GM12873 (cell line): ENCODE results near the gene MESP2.

Experiments
- CTCF ChIP-seq: IDR thresholded peaks from 2 replicates; pipeline ENCODE4 v1.5.1; 2012; ENCODE audit warnings: low read depth, mild to moderate bottlenecking, moderate library complexity, low read length, control low read depth; ENCODE audit not compliant: insufficient read depth; ENCODE audit errors: missing control alignments

MESP2 gene

GRCh38 chr15:89775815-89776214 lies 317 bp upstream of the MESP2 start:
- TF ChIP-seq CTCF, result no peak

DNA sequence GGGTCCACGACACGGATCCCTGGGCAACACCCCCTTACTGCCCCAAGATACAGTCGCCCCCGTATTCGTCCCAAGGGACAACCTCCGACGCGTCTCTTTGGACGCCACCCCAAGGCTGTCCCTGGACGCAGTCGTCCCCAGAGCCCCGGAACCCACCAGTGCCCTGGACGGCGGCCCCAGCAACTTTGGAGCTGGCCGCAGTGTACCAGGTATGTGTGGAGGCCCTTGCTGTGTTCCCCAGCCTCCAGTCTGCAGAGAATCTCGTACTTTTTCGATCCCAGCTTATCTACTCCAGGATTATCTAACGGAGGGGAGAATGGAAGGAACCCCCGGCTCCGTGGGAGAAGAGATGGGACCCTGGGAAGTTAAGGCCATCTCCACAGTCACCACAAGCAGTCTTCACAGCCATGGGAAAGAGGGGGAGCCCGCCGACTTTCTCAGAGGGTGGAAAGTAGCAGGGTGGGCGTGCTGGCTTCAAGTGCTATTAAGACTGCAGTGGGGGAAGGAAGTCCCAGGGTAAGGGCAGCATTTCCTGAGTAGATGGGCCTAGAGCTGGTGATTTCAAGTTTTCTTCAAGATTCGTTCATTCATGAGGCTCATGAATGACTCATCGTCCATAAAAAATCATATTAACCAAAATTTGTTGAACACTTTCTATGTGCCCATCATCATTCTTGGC lies 1.1 kb downstream of the MESP2 start:
- TF ChIP-seq CTCF, result no peak

- no peak for TF ChIP-seq CTCF
Observed at GRCh38 chr15:89777782-89778380, 1.7 kb downstream of the MESP2 start.

DNA sequence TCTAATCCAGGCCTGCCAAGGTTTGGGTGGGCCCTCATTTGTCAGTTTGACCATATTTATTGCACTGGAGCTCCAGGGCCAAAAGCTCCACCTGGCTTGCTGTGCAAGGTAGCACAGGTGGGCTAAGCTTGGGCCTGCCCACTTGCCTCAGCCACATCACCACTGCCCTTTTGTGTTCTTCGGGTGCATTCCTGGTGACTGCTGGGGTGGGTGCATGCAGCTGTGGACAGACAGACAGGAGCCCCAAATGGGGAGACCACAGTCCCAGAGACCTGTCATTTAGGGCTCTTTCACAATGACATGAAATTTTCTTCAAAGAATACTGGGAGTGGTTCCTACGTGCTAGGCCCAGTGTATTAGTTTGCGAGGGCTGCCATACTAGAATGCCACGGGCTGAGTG lies 2.7 kb downstream of the MESP2 start:
- TF ChIP-seq CTCF, result no peak

GRCh38 chr15:89780601-89781000 lies 4.5 kb downstream of the MESP2 start:
- TF ChIP-seq CTCF, result no peak

DNA sequence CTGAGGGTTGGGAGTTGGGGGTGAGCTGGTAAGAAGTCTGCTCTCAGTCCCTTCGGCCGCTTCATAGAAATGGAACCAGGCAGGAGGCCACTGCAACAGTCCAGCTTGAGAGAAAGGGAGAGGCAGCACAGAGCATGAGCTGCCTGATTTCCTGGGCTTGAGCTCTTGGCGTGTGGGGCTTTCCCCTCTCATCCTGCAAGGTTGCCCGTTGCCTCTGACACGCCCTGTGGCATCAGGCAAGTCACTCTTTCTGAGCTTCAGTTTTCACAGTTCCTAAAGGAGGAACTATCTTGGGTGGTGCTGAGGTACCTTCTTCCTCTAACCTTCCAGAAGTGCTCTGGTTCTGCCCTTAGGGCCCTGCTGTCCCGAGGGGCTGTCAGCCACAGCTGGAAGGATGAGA lies 4.9 kb downstream of the MESP2 start:
- no peak for TF ChIP-seq CTCF

- TF ChIP-seq CTCF, result no peak
Observed at GRCh38 chr15:89781891-89782618, 5.9 kb downstream of the MESP2 start.
